ENCODE data around the gene POLD1. TPM values are rescaled to one million over a fixed set of nuclear protein-coding genes. Genes with fewer than 3 reads are reported as not detected.

The POLD1 gene
- total and polyA plus RNA-seq, 8 donors: 26.0 to 58.3 (median 35.7) TPM

GRCh38 chr19:50394017-50394416 is 9.9 kb downstream of the POLD1 start:
- no peaks in the 10 kb centered on the region for H3K9me3 ChIP-seq
- no peak overlapping the region for H3K4me3 ChIP-seq
- no peaks in the 10 kb centered on the region for H3K27me3 ChIP-seq
- TF ChIP-seq CTCF (IDR thresholded peaks at IDR 0.05): no peak
- ATAC-seq: no peak
- peak in 1 of 4 donors; percentile 39 for DNase-seq
- peaks cover 0 to 18% of the 10 kb centered on the region in 2 donors for H3K36me3 ChIP-seq
- H3K27ac ChIP-seq: no peak overlapping the region
- intact Hi-C loops (cut with DNase I): no loop called here
- H3K4me1 ChIP-seq: no peaks in the 10 kb centered on the region

GRCh38 chr19:50398675-50399367 is 14.7 kb downstream of the POLD1 start:
- Histone ChIP-seq H3K27ac (no peak overlapping the region), H3K9me3 (no peaks in the 10 kb centered on the region), H3K27me3 (no peaks in the 10 kb centered on the region), H3K36me3 (peaks cover 0 to 37% of the 10 kb centered on the region in 2 donors), H3K4me1 (no peaks in the 10 kb centered on the region), H3K4me3 (no peak overlapping the region)
- DNase-seq: peak in 1 of 4 donors; percentile 65
- no peak for TF ChIP-seq CTCF (IDR thresholded peaks at IDR 0.05)
- ATAC-seq: no peak
- intact Hi-C loops (cut with DNase I): no loop called here

- intact Hi-C loops (cut with DNase I): no loop called here
- Histone ChIP-seq H3K27me3 (no peaks in the 10 kb centered on the region), H3K4me3 (no peak overlapping the region), H3K9me3 (no peaks in the 10 kb centered on the region), H3K27ac (no peak overlapping the region), H3K36me3 (peaks cover 0 to 42% of the 10 kb centered on the region in 2 donors), H3K4me1 (no peaks in the 10 kb centered on the region)
- peak in 1 of 4 donors; percentile 42 for DNase-seq
- no peak for TF ChIP-seq CTCF (IDR thresholded peaks at IDR 0.05)
- ATAC-seq: no peak
Measured at GRCh38 chr19:50399368-50399745, 15.2 kb downstream of the POLD1 start.

GRCh38 chr19:50401605-50402450 is 17.7 kb downstream of the POLD1 start:
- intact Hi-C loops (cut with DNase I): no loop called here
- ATAC-seq: no peak
- Histone ChIP-seq H3K4me3 (no peak overlapping the region), H3K36me3 (peaks cover 0 to 67% of the 10 kb centered on the region in 2 donors), H3K27ac (no peak overlapping the region), H3K4me1 (no peaks in the 10 kb centered on the region), H3K9me3 (no peaks in the 10 kb centered on the region), H3K27me3 (no peaks in the 10 kb centered on the region)
- no peak for TF ChIP-seq CTCF (IDR thresholded peaks at IDR 0.05)
- no peak for DNase-seq

Data from left lung (tissue), 10 donors.